ENCODE results near the gene OSBPL3. TPM values are rescaled to one million over a fixed set of nuclear protein-coding genes. Genes with fewer than 3 reads are reported as not detected.

OSBPL3 gene
- total RNA-seq, 1 experiment from 2014 or later: 45.1 TPM

DNA sequence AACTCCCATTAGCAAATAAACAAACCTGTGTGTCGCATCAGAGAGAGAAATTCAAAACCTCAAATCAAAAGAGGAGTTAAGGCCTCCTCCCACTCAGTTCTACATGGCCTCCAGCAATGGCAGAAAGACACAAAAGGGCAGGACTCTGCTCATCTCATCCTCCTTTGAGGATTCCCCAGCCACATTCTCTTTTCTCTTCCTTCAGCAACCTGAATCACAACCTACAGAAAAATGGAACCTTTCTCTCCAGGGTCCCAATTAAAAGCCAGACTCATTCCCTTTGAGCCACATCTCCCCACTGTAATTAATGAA is 7.9 kb downstream of the OSBPL3 start:
- no peaks in the 10 kb centered on the region for H3K36me3 ChIP-seq (ENCODE audit: control insufficient read depth, insufficient read depth, low read length)
- H3K27ac Mint-ChIP-seq (ENCODE audit: unreplicated experiment): no peak overlapping the region
- no peak overlapping the region for H3K4me3 ChIP-seq (ENCODE audit: low read depth, low read length)
- BruUV-seq (replicated peaks): no TSS peak
- DNase-seq: no peak
- no peak overlapping the region for H3K4me3 Mint-ChIP-seq (ENCODE audit: unreplicated experiment)
- peaks cover 6% of the 10 kb centered on the region for H3K36me3 Mint-ChIP-seq (ENCODE audit: insufficient read depth, unreplicated experiment)
- peaks cover 24% of the 10 kb centered on the region for H3K4me1 ChIP-seq
- no peaks in the 10 kb centered on the region for H3K27me3 ChIP-seq (replicated peaks; ENCODE audit: control insufficient read depth, insufficient read depth, low read length)
- CTCF ChIA-PET: no interaction called here
- H3K4me1 Mint-ChIP-seq (ENCODE audit: low read depth, unreplicated experiment): peaks cover 42% of the 10 kb centered on the region
- POLR2A ChIA-PET: no interaction called here
- H3K27me3 Mint-ChIP-seq (ENCODE audit: insufficient read depth, unreplicated experiment): no peaks in the 10 kb centered on the region
- H3K9me3 Mint-ChIP-seq (ENCODE audit: unreplicated experiment): no peaks in the 10 kb centered on the region
- H3K9me3 ChIP-seq: no peaks in the 10 kb centered on the region
- intact Hi-C loops (cut with micrococcal nuclease; ENCODE audit: unreplicated experiment): no loop called here
- TF ChIP-seq, protein P1, sequence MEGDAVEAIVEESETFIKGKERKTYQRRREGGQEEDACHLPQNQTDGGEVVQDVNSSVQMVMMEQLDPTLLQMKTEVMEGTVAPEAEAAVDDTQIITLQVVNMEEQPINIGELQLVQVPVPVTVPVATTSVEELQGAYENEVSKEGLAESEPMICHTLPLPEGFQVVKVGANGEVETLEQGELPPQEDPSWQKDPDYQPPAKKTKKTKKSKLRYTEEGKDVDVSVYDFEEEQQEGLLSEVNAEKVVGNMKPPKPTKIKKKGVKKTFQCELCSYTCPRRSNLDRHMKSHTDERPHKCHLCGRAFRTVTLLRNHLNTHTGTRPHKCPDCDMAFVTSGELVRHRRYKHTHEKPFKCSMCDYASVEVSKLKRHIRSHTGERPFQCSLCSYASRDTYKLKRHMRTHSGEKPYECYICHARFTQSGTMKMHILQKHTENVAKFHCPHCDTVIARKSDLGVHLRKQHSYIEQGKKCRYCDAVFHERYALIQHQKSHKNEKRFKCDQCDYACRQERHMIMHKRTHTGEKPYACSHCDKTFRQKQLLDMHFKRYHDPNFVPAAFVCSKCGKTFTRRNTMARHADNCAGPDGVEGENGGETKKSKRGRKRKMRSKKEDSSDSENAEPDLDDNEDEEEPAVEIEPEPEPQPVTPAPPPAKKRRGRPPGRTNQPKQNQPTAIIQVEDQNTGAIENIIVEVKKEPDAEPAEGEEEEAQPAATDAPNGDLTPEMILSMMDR (IDR thresholded peaks at IDR 0.05; ENCODE audit: insufficient read depth in 1 of 2, low read depth in 1 of 2, low read length in 1 of 2, severe bottlenecking in 1 of 2, unreplicated experiment in 1 of 2): no peak

DNA sequence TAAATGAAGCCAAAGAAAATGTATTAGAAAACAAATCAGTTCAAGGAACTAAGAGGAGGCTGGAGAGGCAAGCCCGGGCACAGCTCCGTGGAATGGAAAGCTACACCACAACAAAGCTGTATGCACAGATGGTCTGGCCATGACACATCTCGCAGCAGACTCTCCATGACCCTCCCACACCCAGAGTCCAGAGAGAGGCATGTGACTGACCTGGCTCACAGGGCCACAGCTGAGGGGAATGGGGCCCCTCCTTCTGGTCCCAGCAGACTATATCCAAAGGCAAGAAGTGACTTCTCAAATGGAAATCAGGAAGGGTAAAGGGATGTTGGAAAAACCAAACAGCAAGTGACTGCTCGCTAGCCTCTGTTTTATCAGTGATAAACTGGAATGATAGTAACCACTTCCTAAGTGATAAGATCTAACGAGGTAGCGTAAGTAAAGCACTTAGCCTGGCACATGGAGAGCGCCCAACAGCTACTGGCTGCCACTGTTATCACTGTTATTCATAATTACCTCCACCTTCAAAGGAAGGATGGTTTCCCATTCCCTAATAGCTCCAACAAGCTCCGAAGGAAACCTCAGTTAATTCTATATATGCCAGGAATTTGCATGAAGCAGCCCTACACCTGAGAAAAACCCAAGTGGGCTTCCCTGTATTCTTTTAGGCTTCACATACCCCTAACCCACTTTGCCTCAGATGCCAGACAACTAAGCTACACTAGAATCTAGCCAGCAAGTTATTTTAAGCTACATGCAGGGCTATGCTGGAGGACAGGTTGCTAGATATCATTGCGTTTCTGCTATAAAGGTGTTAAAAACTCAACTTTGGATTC is 8.4 kb downstream of the OSBPL3 start:
- CTCF ChIA-PET: interaction anchor here (2.2 kb wide), 1 partner anchor 8 kb away, joined by 7 read pairs; the partner anchor contains the start of gene OSBPL3
- H3K27me3 ChIP-seq (replicated peaks; ENCODE audit: control insufficient read depth, insufficient read depth, low read length): no peaks in the 10 kb centered on the region
- H3K4me1 Mint-ChIP-seq (ENCODE audit: low read depth, unreplicated experiment): peaks cover 47% of the 10 kb centered on the region
- POLR2A ChIA-PET: no interaction called here
- H3K27ac Mint-ChIP-seq (ENCODE audit: unreplicated experiment): peak overlapping the region; percentile 26
- peaks cover 6% of the 10 kb centered on the region for H3K36me3 Mint-ChIP-seq (ENCODE audit: insufficient read depth, unreplicated experiment)
- no peak overlapping the region for H3K4me3 Mint-ChIP-seq (ENCODE audit: unreplicated experiment)
- no peaks in the 10 kb centered on the region for H3K9me3 ChIP-seq
- H3K4me1 ChIP-seq: peaks cover 29% of the 10 kb centered on the region
- intact Hi-C loops (cut with micrococcal nuclease; ENCODE audit: unreplicated experiment): no loop called here
- no peaks in the 10 kb centered on the region for H3K27me3 Mint-ChIP-seq (ENCODE audit: insufficient read depth, unreplicated experiment)
- peak; percentile 24 to 53 for DNase-seq
- TF ChIP-seq, protein P1 (IDR thresholded peaks at IDR 0.05; ENCODE audit: insufficient read depth in 1 of 2, low read depth in 1 of 2, low read length in 1 of 2, severe bottlenecking in 1 of 2, unreplicated experiment in 1 of 2): no peak
- no TSS peak for BruUV-seq (replicated peaks)
- no peak overlapping the region for H3K4me3 ChIP-seq (ENCODE audit: low read depth, low read length)
- H3K36me3 ChIP-seq (ENCODE audit: control insufficient read depth, insufficient read depth, low read length): no peaks in the 10 kb centered on the region
- no peaks in the 10 kb centered on the region for H3K9me3 Mint-ChIP-seq (ENCODE audit: unreplicated experiment)

DNA sequence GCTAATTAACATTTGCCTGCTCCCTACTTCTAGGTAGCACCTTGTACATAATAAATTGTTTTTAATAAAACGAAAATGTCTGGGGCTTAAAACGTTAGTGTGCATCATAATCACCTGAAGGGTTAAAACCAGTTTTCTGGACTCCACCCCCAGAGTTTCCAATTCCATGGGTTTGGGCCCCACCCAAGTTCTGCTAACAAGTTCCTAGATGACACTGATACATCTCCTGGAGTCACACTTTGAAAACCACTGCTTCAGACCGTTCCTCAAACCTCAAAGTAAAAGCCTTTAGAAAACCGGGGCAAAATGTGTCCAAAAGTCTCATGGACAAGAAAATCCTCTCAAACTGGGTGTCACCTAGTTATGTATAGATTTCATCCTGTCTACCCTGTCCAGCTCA is 9.3 kb downstream of the OSBPL3 start:
- H3K4me3 Mint-ChIP-seq (ENCODE audit: unreplicated experiment): no peak overlapping the region
- POLR2A ChIA-PET: no interaction called here
- no peaks in the 10 kb centered on the region for H3K27me3 Mint-ChIP-seq (ENCODE audit: insufficient read depth, unreplicated experiment)
- H3K4me1 Mint-ChIP-seq (ENCODE audit: low read depth, unreplicated experiment): peaks cover 48% of the 10 kb centered on the region
- BruUV-seq (replicated peaks): no TSS peak
- no peaks in the 10 kb centered on the region for H3K9me3 ChIP-seq
- H3K27ac Mint-ChIP-seq (ENCODE audit: unreplicated experiment): no peak overlapping the region
- intact Hi-C loops (cut with micrococcal nuclease; ENCODE audit: unreplicated experiment): no loop called here
- no peaks in the 10 kb centered on the region for H3K27me3 ChIP-seq (replicated peaks; ENCODE audit: control insufficient read depth, insufficient read depth, low read length)
- no peaks in the 10 kb centered on the region for H3K36me3 ChIP-seq (ENCODE audit: control insufficient read depth, insufficient read depth, low read length)
- peaks cover 38% of the 10 kb centered on the region for H3K4me1 ChIP-seq
- CTCF ChIA-PET: interaction anchor here (2.2 kb wide), 1 partner anchor 9 kb away, joined by 7 read pairs; the partner anchor contains the start of gene OSBPL3
- H3K9me3 Mint-ChIP-seq (ENCODE audit: unreplicated experiment): no peaks in the 10 kb centered on the region
- DNase-seq: no peak
- H3K36me3 Mint-ChIP-seq (ENCODE audit: insufficient read depth, unreplicated experiment): peaks cover 11% of the 10 kb centered on the region
- H3K4me3 ChIP-seq (ENCODE audit: low read depth, low read length): no peak overlapping the region
- TF ChIP-seq, protein P1 (IDR thresholded peaks at IDR 0.05; ENCODE audit: insufficient read depth in 1 of 2, low read depth in 1 of 2, low read length in 1 of 2, severe bottlenecking in 1 of 2, unreplicated experiment in 1 of 2): no peak
